ENCODE data around the gene NME8.

- TF ChIP-seq EZH2 (IDR thresholded peaks at IDR 0.05; ENCODE audit: low read depth, unreplicated experiment): no peak
- no peak for TF ChIP-seq CTCF (conservative IDR thresholded peaks at IDR 0.05; ENCODE audit: low read depth in 2 of 2)
- no peak for TF ChIP-seq STAT1 (IDR thresholded peaks at IDR 0.05; ENCODE audit: unreplicated experiment)
- no peak for TF ChIP-seq POLR2AphosphoS5 (IDR thresholded peaks at IDR 0.05; ENCODE audit: low read depth)
- no peak for TF ChIP-seq CREB1 (CRISPR knock-in tag; IDR thresholded peaks at IDR 0.05; ENCODE audit: low read depth)
Observed at GRCh38 chr7:37947941-37948210, 99.5 kb downstream of the NME8 start.

Data from GM23338 (cell line).